ENCODE measurements around the gene ERG. TPM values are rescaled to one million over a fixed set of nuclear protein-coding genes. Genes with fewer than 3 reads are reported as not detected.

The ERG gene
- total and polyA plus RNA-seq, 7 donors: 2.7 to 14.5 (median 7.6) TPM

GRCh38 chr21:38380481-38381137, 117.7 kb downstream of the ERG start:
- TF ChIP-seq, protein P1, sequence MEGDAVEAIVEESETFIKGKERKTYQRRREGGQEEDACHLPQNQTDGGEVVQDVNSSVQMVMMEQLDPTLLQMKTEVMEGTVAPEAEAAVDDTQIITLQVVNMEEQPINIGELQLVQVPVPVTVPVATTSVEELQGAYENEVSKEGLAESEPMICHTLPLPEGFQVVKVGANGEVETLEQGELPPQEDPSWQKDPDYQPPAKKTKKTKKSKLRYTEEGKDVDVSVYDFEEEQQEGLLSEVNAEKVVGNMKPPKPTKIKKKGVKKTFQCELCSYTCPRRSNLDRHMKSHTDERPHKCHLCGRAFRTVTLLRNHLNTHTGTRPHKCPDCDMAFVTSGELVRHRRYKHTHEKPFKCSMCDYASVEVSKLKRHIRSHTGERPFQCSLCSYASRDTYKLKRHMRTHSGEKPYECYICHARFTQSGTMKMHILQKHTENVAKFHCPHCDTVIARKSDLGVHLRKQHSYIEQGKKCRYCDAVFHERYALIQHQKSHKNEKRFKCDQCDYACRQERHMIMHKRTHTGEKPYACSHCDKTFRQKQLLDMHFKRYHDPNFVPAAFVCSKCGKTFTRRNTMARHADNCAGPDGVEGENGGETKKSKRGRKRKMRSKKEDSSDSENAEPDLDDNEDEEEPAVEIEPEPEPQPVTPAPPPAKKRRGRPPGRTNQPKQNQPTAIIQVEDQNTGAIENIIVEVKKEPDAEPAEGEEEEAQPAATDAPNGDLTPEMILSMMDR (IDR thresholded peaks at IDR 0.05): no peak
- Histone ChIP-seq H3K36me3 (ENCODE audit: insufficient read depth in 1 of 2, low read depth in 1 of 2) (no peaks in the 10 kb centered on the region), H3K9me3 (no peaks in the 10 kb centered on the region), H3K27ac (no peak overlapping the region), H3K4me3 (no peak overlapping the region), H3K4me1 (no peaks in the 10 kb centered on the region), H3K27me3 (ENCODE audit: insufficient read depth in 3 of 3, low read length in 2 of 3) (peaks cover 0 to 1% (median 0%) of the 10 kb centered on the region in 3 donors)
- intact Hi-C loops (cut with DNase I): no loop called here
- ATAC-seq (no peak), DNase-seq (no peak)
- WGBS, 3 donors: 10 to 37% (median 17%) methylated on average over 5 of the region's 5 CpGs

DNA sequence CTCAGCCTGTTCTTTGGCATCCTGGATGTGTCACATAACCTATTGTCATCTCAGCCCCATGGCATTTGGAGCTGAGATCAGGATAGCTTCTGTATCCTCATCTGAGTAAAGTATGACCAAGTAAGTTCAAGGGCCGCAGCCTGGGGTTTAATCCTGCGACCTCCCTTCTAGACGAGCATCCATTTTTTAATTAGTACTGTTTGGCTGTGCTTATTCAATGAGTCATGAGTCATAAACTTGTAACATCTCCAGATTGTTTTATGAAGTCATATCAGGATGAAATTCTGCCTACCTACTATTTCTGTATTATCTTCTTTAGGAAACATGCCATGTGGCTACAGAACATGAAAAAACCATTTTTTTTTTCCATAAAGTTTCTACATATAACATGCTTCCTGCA, 119.1 kb downstream of the ERG start:
- Histone ChIP-seq H3K27me3 (ENCODE audit: insufficient read depth in 3 of 3, low read length in 2 of 3) (peaks cover 0 to 1% (median 0%) of the 10 kb centered on the region in 3 donors), H3K4me1 (no peaks in the 10 kb centered on the region), H3K36me3 (ENCODE audit: insufficient read depth in 1 of 2, low read depth in 1 of 2) (no peaks in the 10 kb centered on the region), H3K9me3 (no peaks in the 10 kb centered on the region), H3K27ac (no peak overlapping the region), H3K4me3 (no peak overlapping the region)
- whole genome bisulfite sequencing, 3 donors: 68 to 74% (median 69%) methylated on average over 3 of the region's 3 CpGs
- DNase-seq (no peak), ATAC-seq (no peak)
- intact Hi-C loops (cut with DNase I): no loop called here
- TF ChIP-seq, protein P1 (IDR thresholded peaks at IDR 0.05): no peak

GRCh38 chr21:38377165-38378088, 120.8 kb downstream of the ERG start:
- WGBS, 3 donors: 38 to 54% (median 45%) methylated on average over 5 of the region's 5 CpGs
- TF ChIP-seq, protein P1 (IDR thresholded peaks at IDR 0.05): no peak
- ATAC-seq (no peak), DNase-seq (no peak)
- Histone ChIP-seq H3K27me3 (ENCODE audit: insufficient read depth in 3 of 3, low read length in 2 of 3) (peaks cover 0 to 3% (median 0%) of the 10 kb centered on the region in 3 donors), H3K36me3 (ENCODE audit: insufficient read depth in 1 of 2, low read depth in 1 of 2) (no peaks in the 10 kb centered on the region), H3K4me3 (no peak overlapping the region), H3K4me1 (no peaks in the 10 kb centered on the region), H3K9me3 (no peaks in the 10 kb centered on the region), H3K27ac (no peak overlapping the region)
- intact Hi-C loops (cut with DNase I): no loop called here

- DNase-seq (no peak), ATAC-seq (no peak)
- no peak overlapping the region for H3K27ac ChIP-seq
Measured at GRCh38 chr21:38376693-38377092, 121.6 kb downstream of the ERG start.

More at GRCh38 chr21:38376693-38377092, 121.6 kb downstream of the ERG start:
- Histone ChIP-seq H3K9me3 (no peaks in the 10 kb centered on the region), H3K27me3 (ENCODE audit: insufficient read depth in 3 of 3, low read length in 2 of 3) (peaks cover 0 to 3% (median 0%) of the 10 kb centered on the region in 3 donors), H3K4me3 (no peak overlapping the region), H3K4me1 (no peaks in the 10 kb centered on the region), H3K36me3 (ENCODE audit: insufficient read depth in 1 of 2, low read depth in 1 of 2) (no peaks in the 10 kb centered on the region)
- TF ChIP-seq, protein P1 (IDR thresholded peaks at IDR 0.05): no peak
- intact Hi-C loops (cut with DNase I): no loop called here
- WGBS, 3 donors: 63 to 72% (median 68%) methylated on average over 12 of the region's 12 CpGs
